Fibroblast of skin of back (primary cell): Measurements from ENCODE around the gene NR4A2. TPM values are rescaled to one million over a fixed set of nuclear protein-coding genes. Genes with fewer than 3 reads are reported as not detected.

Source experiments
- DNase-seq: peaks from one replicate; pipeline ENCODE4 v3.0.0-alpha.2; 2013
- polyA plus RNA-seq, 2 experiments: library from polyadenylated mRNA; unstranded; fragments of 120-200 nt; gene quantifications; one replicate each; pipeline ENCODE4 v1.2.1, GENCODE V29; 2013; ENCODE audit not compliant: insufficient read length in 2 of 2

Gene NR4A2
- 0.51 TPM for polyA plus RNA-seq (2013, experiment 1 of 2; ENCODE audit: insufficient read length)
- 0.87 TPM for polyA plus RNA-seq (2013, experiment 2 of 2; ENCODE audit: insufficient read length)

DNA sequence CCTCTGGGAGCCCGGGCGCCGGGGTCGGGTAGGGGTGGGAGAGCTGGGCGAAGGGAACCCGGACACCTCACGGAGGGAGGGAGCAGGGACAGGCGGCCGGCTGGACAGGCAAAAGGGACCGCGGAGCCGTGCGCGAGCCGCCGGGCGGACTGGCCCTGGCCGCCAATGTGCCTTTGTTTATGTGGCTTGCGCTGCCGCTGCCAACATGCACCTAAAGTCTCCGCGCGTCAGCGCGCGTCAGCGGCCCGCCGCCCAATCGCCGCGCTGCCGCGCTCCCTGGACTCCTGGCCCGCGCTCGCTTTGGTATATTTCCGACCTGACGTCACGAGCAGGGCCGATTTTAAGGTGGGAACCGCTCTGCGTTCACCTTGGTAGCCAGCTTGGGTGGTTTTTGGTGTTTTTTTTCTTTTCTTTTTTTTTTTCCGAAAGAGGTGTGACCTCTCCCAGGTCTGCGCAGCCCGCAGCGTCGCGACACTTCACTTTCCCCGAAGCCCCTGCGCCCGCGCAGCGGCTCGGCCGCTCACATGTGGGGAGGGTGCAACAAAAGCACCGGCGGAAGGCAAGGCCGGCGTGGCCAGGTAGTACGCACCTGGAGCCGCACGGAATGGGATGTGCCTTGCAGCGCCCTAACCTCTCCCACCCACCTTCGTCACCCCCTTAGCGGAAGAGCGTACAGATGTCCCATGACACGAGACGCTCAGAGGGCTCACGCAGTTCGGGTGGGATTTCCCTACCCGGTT, at the start of gene NR4A2:
TSS of gene NR4A2 (minus strand) at position 188 of the 740 bp plus-strand sequence. CDS start 2,535 bp downstream, outside the sequence.
- peak; percentile 76 for DNase-seq

DNA sequence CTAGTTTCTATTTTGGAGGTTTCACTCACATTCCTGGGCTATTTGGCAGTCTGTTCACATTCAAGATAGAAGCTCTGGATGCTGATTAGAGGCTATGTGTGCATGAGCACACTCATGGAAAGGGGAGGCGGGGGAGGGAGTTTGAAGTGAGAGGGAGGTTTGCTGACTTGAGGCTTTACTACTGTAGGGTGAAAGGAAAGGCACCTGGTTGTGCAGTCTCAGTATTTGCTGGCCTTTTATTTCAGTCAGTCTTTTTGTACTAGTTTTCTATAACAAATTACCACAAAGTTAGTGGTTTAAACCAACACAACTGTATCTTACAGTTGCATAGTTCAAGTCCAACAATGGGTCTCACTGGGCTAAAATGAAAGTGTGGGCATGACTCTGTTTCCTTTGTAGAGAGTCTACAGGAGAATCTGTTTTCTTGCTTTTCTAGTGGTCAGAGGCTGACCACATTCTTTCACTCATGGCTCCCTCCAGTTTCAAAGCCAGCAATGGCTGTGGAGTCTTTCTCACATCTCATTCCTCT, 47.7 kb upstream of the NR4A2 start:
- no peak for DNase-seq

DNA sequence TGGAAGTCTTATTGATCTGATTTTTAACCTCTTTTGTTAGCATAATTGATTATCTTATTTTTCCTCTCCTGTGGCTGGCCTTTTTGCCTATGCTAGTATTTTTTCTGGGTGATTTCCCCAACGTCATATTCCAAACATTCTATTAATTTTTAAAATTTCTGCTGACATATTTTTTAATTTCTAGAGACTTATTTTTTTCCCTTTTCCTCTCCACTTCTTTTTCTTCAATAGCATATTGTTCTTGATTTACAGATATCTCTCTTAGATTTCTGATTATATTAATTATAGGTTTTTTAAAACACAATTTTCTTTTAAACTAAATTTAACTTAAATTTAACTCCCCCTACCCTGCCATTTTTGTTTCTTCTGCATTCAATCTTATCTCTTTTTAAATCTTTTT, 47.2 kb upstream of the NR4A2 start:
- DNase-seq: no peak

DNA sequence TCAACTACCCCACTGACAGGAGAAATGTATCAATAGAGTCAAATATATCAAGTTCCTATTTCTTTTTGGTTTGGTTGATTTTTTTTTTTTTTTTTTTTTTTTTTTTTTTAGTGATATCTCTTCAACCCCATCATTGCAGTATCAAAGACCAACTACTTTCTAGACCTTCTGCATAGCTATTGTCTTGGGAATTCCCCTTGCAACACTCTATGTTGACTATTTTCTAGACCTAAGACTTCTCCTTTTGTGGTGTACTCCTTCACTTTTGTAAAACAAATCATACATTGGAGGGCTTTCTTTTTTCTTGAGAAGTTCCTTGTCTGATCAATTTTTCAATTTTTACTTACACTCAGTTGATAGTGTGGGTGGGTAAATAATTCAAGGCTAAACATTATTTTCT, 46.5 kb upstream of the NR4A2 start:
- no peak for DNase-seq

DNA sequence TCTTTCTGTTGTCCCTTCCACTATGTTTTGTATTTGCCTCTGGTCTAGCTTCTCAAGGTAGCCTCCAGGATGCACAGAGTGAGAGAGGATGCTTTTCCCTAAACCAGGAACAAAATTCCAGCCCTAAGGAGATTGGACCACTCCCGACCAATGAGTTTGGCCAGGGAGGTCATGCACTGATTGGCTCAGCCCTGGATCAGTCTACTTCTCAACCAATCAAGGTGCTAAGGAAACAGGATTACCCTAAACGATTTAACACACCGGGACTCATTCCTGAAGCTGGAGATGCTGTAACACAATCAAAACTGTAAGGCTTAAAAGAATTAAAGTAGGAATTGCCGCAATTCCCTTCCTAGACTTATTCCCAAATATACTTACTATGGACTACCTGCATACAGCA, 34.2 kb upstream of the NR4A2 start:
- DNase-seq: no peak

DNA sequence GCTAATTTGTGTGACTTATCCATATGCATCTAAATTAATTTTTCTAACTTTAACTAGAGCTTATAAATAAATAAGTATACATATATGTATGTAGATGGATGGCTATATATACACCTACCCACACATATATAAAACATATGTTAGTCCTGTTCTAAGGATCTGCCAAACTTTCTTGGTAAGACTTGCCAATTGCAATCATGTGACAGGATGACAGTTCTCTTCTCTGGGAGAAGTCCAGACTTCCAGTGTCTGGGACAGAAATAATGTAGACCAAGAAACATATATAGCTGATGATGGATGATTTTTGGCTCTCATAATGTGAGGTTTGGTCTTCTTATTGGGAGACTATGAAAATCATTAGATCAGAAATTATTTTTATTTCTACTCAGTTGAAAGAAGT, 30.6 kb upstream of the NR4A2 start:
- DNase-seq: no peak

DNA sequence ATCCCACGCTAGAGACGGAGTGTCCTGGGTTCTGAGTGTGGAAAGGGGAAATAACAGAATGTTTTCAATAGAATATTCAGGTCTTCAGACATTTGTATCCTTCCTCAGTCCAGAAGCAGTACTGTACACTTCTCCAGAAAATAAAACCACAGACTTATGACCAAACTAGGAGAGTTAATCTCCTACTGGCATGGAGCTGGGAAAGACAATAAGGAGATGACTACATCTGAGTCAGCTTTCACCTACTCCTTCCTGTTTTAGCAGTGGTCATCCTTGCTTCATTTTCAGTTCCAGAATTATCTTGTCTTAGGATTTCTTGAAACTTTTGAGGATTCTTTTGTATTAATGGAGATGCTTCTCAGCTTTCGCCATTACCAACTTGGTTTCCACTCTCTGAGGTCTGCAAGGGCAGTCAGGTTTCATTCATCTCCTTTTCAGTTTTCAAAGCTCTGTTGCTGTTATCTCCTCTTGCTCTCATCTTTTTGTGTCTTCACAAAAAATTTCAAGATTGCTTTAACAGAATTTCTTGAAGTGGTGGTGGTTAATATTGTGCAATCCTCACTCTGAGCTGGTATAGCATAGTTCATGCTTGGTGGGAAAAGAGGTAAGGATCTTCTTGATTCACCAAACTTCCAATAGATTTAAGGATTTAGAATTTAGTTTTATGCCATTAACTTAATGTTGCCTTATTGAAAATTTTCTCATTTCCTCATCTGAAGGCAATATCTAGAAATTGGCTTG, 23.7 kb upstream of the NR4A2 start:
- DNase-seq: peak; percentile 65

DNA sequence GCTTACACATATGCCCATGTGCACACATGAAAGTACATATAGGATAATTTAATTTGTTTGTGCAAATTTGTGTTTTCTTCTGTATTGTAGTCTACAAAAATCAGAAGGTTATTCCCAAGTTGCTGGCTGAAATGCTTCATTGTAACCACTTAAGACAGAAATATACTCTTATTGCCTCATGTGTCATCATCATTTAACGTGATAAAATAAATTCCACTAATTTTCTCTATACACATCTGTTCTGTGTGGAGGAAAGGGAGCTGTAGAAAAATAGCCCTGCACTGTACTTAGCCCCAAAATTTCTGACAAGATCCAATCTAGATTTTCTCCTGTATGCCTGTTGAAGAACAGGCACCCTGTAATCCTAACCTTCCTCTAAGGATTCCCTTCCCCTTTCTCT, 20.4 kb upstream of the NR4A2 start:
- DNase-seq: no peak

DNA sequence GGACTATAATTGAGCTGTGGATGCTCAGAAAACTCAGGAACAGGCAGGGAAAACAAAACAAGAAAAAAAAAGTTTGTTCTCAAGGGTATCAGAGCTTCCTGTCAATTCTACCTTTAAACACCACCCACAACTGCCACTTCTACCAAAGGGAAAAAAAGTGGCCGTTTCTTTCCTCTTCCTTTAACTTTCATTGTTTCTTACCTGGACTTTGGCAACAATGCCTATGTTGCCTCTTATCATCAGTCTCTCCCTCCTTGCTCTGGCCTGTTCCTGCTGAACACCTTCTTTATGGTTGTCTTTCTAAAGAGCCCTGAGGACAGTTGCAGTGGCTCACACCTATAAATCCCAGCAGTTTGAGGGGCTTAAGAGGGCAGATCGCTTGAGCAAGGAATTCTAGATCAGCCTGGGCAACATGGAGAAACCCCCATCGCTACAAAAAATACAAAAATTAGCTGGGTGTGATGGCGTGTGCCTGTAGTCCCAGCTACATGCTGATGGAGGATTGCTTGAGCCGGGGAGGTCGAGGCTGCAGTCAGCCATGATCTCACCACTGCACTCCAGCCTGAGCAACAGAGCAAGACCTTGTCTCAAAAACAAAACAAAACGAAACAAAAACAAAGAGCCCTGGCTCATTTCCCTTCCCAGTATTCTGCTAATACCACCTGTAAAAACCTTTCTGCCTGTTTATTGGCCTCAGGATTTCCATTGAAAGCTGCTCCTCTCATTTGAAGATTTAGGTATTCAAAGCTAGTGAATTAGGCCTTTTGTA, 18.0 kb upstream of the NR4A2 start:
- DNase-seq: no peak

DNA sequence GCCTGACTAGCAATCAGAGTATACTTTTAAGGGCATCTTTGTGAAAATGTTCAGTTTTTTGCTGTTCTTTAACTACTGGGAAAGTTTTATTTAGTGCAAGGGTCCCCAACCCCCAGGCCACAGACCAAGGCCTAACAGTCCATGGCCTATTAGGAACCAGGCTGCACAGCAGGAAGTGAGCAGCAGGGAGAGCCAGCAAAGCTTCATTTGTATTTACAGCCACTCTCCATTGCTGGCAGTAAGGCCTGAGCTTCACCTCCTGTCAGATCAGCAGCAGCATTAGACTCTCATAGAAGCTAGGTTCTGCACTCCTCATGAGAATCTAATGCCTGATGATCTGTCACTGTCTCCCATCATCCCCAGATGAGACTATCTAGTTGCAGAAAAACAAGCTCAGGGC, 17.1 kb upstream of the NR4A2 start:
- no peak for DNase-seq

DNA sequence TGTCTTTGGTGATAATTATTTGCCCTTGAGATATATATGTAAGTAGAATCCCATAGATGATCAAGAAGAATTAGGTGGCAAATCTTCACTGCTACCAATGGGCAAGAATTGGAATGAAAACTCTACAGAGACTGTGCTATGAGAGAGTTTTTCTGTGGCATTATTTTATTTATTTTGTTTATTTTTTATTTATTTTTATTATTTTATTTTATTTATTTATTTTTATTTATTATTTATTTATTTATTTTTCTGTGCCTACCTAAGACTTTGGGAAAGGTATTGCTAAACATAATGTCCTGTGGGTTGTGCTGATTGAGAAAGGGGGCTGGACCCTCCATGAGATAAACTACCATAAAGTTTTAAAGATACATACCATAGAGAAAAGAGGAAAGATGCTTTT, 16.6 kb upstream of the NR4A2 start:
- DNase-seq: no peak

DNA sequence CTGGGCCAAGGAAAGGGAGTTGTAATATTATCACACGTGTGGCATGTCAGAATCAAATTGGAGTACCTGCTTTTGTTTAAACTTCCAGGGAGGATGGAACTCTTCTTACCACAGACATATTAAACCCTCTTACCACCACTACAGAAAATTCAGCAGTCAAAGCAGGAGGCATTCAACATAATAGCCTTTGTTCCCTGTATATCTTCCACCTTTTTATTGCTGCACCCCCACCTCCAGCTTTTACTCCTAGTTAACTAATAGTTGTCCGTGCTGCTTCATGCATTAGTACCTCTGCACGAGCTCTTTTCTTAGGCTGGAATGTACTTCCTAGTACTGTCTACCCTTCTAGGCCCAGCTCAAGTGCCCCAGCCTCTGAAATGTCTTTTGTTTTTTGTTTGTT, 14.9 kb upstream of the NR4A2 start:
- DNase-seq: no peak

DNA sequence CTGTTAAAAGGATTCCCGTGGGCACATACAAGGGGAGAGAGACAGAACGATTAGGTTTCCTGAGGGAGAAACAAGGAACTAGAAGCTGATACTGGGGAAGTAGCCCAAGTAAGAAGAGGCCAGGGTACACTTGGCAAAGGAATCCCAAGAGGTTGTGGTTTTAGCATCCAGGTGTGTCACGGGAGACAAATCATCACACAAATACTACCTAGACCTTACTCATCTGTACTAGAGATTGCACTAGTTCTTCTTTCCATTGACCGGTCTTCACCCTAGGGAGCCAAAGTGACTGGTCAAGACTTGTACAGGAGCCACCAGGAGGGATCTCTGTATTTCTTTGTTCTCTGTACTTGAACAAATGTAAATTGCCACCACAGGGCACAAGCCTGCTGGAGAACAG, 14.2 kb upstream of the NR4A2 start:
- no peak for DNase-seq

DNA sequence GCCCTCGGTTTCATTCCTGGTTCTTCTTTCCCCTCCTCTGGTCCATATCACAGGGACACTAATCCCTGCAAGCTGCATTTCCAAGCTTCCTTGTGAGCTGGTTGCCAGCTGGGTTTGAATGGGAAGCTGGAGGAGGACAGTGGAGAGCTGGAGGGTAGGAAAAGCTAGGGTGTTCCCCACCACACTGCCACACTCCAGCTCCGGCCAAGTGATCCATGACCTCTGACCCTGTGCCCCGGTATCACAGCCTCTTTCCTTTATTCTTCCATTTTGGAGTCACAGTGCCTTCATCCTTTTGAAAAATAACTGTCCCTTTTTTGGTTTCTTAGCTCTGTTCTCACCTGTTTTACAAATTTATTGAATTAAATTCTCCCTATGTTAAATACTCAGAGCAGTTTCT, 13.1 kb upstream of the NR4A2 start:
- DNase-seq: no peak

DNA sequence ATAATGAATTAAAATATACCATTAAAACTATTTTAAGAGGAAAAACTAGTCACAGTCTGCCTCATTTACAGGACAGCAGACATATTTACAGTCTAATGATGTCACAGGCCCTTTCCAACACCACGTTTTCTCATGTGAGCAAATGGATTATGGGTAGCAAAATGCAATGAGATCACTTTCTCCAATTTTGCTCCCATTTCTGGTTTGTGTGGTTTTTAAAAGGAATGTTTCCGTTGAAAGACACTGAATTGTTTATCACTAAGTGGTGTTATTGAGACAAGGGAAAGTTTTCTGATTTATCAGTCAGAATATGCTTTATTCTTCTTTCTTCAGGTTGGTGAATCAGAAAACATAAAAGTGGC, 11.4 kb upstream of the NR4A2 start:
- peak; percentile 33 for DNase-seq

DNA sequence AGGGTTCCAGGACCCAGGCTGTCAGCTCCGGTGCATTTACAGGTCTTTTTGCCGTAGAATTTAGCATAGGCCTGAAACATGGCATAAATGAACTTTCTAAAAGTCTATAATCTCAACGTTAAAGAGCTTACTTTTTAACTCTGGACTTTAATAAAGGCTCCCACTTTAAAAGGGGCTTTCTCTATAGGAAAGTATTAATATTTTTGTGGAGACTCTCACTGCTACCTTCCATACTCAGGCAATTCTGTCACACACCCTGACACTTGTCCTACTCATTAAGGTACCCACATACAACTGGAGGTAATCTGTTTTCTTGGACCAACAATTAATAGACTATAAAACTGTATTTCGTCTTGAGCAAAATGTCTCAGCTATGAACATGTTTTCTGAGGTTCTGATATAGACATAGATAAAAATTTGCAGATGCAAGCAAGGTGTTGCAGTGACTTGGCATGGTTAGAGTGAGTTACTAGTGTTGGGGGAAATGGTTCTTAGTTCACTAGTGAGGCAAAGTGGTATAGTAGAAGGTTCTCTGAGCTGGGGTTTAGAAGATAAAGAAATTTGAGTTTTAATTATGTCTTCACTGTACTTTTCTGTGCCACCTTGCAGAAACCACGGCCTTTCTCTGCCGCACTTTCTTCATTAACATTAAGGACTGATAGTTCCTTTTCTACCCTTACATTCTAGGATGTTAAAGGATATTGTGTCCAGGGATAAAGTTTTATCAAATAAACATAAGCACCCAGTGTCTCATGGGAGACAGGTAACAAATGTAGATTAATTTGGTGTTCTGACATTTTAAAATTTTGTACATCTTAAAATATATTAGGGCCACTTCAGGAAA, 10.8 kb upstream of the NR4A2 start:
- DNase-seq: no peak

DNA sequence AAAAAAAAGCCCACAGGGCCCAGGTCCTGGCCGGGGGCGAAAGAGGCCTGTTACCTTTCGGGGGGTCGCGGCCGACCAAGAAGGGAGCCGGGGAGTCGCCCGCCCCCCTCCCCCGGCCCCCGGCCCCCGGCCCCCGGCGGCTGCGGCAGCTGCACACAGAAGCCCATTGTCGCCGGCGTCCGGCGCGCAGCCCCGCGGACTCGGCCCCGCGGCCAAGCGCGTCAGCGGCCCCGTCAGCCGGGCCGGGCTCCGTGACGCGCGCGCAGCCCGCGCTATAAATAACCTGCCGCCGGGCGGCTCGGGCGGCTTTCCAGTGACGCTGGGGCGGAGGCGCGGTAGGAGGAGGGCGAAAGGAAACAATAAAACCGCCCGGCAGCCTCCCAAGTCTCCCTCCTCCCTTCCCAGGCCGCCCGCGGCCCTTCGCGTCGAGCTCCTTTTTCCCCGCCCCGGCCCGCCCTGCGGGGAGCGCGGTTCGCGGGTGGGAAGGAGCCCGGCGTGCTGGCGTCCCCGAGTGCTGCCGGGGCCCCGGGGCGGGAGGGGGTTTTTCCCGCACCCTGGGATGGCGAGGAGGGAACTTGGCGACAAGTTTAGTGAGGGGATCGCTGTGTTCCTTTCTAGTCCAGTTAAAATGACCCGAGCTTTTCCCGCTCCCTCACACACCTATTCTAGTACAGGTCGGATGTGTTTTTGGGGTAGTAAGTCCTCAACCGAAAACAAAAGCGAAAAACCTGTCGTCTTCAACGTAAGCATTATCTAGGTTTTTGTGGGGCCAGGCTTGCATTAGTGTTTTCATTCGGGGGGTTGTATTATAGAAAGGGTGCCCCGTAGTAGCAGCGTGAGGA, 10.0 kb upstream of the NR4A2 start:
- peak; percentile 95 for DNase-seq

DNA sequence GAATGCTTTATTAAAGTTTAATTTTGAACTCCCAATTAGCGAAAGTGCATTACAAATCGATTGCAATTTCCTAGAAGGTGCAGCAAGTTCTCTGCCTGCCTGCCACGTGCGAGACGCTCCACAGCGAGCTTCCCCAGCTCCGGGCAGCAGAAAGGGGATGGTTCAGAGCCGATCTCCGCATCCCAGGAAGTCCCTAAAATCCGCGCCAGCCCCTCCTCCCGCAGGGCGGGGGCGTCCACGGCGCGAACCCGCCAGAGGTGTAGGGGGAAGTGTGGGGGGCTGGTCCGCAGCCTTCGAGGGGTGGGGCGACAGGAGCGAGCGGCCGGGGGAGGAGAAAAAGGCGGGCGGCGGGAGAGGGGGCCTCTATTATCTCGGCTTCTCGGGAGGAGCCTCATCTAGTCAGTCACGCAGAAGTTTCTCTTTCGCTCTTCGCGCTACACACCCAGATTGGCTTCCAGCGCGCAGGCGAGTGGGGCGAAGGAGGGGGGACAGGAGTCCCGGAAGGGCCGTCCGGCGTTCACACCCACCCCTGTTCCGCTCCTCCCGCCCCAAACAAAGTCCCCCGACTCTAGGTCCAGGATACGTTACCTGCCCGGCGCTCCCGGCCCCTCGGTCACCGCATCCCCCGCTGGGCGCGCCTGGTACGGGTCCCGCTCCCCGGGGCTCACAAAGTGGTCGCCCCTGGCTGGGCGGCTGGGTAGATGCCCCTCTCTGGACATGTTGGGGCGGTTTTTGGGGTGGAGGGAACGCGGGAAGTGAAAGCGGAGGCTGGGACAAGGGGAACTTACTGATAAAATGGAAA, 9.1 kb upstream of the NR4A2 start:
- peak; percentile 94 for DNase-seq

DNA sequence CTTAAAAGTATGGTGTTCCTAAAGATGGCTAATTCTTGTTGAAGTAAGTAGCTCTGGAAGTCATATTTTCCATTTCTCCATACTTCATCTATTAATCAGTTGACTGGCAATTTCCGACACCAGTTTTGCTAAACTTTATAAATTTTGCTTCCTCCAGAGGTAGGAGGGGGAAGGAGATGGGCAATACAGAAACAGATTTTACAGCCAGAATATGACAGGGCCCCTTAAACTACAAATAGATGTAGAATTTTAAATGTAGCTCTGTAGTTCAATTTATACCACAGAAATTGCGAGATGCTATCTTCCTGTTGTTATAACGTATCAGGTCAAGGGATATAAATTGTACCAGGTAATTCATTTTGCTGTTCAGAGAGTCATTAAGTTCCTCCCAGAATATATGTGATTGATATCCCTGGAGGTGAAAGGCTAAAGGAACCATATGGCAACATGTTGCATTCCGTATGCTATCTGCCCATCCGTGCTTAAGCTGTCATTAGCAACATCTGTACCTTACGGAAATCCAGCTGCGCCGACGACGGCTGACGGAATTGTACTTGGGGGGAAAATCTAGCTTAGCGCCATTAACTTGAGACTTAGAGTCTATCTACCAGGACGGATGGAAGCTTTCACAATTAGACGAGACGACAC, 8.4 kb upstream of the NR4A2 start:
- DNase-seq: peak; percentile 19

DNA sequence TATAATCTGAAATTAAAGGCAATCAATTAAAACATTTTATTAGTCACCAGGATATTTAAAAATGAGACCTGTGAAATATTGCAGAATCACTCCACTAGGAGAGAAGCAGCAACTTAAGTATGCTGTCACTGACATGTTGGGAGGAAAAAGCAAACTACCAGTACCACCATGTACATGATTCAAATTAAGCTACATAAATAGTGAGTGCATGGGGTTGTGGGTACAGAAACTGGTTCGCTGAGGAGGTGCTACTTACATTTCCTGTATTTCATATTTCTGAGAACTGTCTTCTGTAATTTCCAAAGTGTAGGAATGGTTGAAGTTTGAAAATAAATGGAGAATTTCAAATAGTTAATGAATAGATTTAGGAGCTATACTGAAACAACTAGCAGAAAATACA, 7.9 kb upstream of the NR4A2 start:
- no peak for DNase-seq
